ENCODE data around the gene RPS4Y2. TPM values are rescaled to one million over a fixed set of nuclear protein-coding genes. Genes with fewer than 3 reads are reported as not detected.

RPS4Y2 gene
- total RNA-seq, 2 experiments from 2014 or later = 0.38 to 1.3 TPM

- no peak for DNase-seq
- POLR2A ChIA-PET = no interaction called here
- H3K9me3 Mint-ChIP-seq = peaks cover 3% of the 10 kb centered on the region
- peaks cover 6% of the 10 kb centered on the region for H3K36me3 Mint-ChIP-seq (ENCODE audit: low read depth)
- H3K27me3 Mint-ChIP-seq = no peaks in the 10 kb centered on the region
- peaks cover 28% of the 10 kb centered on the region for H3K4me1 Mint-ChIP-seq
- no peak overlapping the region for H3K4me3 Mint-ChIP-seq
- CTCF ChIA-PET = interaction anchor here (0.5 kb wide), 1 partner anchor 253 kb away, joined by 3 read pairs; no protein-coding TSS in a partner anchor
- H3K27ac Mint-ChIP-seq = no peak overlapping the region
Observed at GRCh38 chrY:20780776-20781175, 24.9 kb downstream of the RPS4Y2 start.

- CTCF ChIA-PET = no interaction called here
- no peak overlapping the region for H3K27ac Mint-ChIP-seq
- H3K27me3 Mint-ChIP-seq = no peaks in the 10 kb centered on the region
- DNase-seq = no peak
- H3K4me3 Mint-ChIP-seq = no peak overlapping the region
- H3K36me3 Mint-ChIP-seq (ENCODE audit: low read depth) = peaks cover 3% of the 10 kb centered on the region
- POLR2A ChIA-PET = no interaction called here
- H3K4me1 Mint-ChIP-seq = peaks cover 25% of the 10 kb centered on the region
- H3K9me3 Mint-ChIP-seq = peaks cover 1% of the 10 kb centered on the region
Observed at GRCh38 chrY:20781408-20781807, 25.5 kb downstream of the RPS4Y2 start.

DNA sequence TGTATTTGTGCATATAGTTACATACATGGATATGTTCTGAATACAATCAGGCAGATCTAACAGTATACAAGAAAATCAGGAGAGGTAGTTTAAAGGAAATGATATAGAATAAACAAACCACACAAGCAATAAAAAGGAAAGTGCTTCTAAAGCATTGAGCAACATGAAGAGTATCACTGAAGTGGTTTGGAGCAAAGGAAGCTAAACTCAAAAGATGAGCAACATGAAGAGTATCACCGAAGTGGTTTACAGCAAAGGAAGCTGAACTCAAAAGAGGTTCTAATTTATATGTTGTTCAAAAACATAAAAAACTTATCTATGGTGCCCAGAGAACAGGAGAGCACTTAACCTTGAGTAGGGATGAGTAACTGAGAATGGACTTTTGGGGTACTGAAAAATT is 29.1 kb downstream of the RPS4Y2 start:
- POLR2A ChIA-PET = no interaction called here
- Mint-ChIP-seq H3K27me3 (no peaks in the 10 kb centered on the region), H3K27ac (no peak overlapping the region), H3K4me3 (no peak overlapping the region), H3K9me3 (no peaks in the 10 kb centered on the region), H3K4me1 (peaks cover 33% of the 10 kb centered on the region), H3K36me3 (ENCODE audit: low read depth) (no peaks in the 10 kb centered on the region)
- no peak for DNase-seq
- CTCF ChIA-PET = no interaction called here

DNA sequence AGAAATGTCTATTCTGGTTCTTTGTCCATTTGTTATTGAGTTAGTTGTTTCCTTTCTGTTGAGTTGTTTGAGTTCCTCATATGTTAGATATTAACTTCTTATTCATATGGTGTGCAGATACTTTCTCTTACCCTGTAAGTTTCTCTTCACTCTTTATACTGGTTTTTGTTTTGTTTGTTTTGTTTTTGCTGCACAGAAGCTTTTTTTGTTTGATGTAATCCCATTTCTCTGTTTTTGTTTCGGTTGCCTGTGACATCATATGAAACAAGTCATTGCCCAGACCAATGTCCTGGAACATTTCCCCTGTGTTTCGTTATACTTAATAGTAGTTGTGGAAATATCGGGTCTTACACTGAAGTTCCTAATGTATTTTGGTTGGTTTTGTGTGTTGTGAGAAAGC is 31.2 kb downstream of the RPS4Y2 start:
- no peaks in the 10 kb centered on the region for H3K9me3 Mint-ChIP-seq
- ChIA-PET POLR2A (no interaction called here), CTCF (no interaction called here)
- DNase-seq = no peak
- no peak overlapping the region for H3K4me3 Mint-ChIP-seq
- peaks cover 31% of the 10 kb centered on the region for H3K4me1 Mint-ChIP-seq
- H3K27me3 Mint-ChIP-seq = no peaks in the 10 kb centered on the region
- no peak overlapping the region for H3K27ac Mint-ChIP-seq
- no peaks in the 10 kb centered on the region for H3K36me3 Mint-ChIP-seq (ENCODE audit: low read depth)

DNA sequence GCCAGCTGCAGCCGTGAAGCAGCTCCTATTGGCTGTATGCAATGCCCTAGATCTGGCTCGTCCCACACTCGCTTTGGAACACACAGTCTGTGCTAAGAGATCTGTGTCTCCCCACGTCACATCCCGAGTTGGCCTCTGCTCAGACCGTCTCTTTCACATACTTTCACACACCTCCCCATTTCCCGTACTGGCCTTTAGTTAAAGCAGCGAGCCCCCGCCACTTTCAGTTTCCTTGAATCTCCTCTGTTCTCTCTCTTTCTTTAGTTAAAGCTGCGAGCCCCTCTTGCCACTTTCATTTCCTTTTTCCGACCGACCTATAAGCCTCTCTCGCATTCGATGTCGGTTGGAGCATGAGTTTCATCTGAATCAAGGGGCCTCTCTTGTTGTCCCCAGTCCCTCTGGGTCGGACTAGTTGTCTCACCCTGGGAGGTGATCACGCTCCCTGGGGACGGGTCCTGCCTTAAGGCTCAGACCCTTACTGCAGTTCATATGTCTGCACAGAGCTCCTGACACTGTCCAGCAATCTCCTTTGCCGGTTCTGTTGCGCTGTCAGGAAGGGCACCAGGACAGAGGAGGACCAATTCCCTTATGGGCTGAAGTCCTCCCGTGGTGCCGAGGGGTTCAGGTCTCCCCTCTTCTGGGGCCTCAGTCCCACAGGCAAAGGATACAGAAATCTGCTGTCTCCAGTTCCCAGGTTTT is 42.6 kb downstream of the RPS4Y2 start:
- DNase-seq = peak; percentile 37
- H3K27ac Mint-ChIP-seq = peak overlapping the region; percentile 89
- H3K4me3 Mint-ChIP-seq = peak overlapping the region; percentile 79
- H3K36me3 Mint-ChIP-seq (ENCODE audit: low read depth) = peaks cover 5% of the 10 kb centered on the region
- ChIA-PET POLR2A (no interaction called here), CTCF (no interaction called here)
- no peaks in the 10 kb centered on the region for H3K27me3 Mint-ChIP-seq
- H3K4me1 Mint-ChIP-seq = peaks cover 32% of the 10 kb centered on the region
- H3K9me3 Mint-ChIP-seq = no peaks in the 10 kb centered on the region

DNA sequence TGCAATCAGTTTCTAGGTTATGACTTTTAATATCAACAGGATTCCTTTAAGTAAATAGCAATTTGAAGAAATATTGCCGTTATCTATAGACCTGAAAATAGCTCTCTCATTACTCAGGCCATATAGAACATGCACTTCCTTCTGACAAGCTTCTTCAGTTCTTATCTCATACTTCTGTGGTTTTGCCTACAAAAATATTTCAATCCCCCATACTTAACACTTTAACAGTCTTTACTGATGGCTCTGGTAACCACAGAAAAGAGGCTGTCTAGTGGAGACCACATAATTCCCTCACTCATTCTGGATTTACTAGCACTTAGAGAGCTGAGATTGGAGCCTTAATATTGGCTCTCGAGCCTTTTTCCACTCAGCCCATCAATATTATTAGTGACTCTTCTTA is 46.8 kb downstream of the RPS4Y2 start:
- ChIA-PET POLR2A (no interaction called here), CTCF (no interaction called here)
- no peak for DNase-seq
- Mint-ChIP-seq H3K4me1 (peaks cover 44% of the 10 kb centered on the region), H3K36me3 (ENCODE audit: low read depth) (peaks cover 3% of the 10 kb centered on the region), H3K4me3 (no peak overlapping the region), H3K27me3 (no peaks in the 10 kb centered on the region), H3K9me3 (peaks cover 2% of the 10 kb centered on the region), H3K27ac (no peak overlapping the region)

DNA sequence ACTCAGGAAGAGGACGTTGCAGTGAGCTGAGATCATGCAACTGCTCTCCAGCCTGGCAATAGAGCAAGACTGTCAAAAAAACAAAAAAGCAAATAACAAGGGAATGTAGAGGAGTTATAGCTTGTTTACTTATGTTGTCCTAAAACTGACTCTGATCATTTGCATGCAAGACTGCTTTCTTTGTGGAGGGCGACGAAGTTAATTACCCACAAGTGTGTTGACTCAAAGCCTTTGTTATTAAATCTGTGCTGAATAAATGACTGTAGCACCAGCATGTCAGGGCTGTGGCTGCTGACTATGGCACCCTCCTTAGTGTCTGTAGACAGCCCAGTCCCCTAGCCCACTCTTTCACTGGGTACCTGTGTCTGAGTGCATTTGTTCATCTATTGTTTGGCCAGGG is 50.3 kb downstream of the RPS4Y2 start:
- H3K9me3 Mint-ChIP-seq = peaks cover 3% of the 10 kb centered on the region
- DNase-seq = no peak
- H3K27me3 Mint-ChIP-seq = no peaks in the 10 kb centered on the region
- peaks cover 3% of the 10 kb centered on the region for H3K36me3 Mint-ChIP-seq (ENCODE audit: low read depth)
- peaks cover 23% of the 10 kb centered on the region for H3K4me1 Mint-ChIP-seq
- H3K4me3 Mint-ChIP-seq = no peak overlapping the region
- no peak overlapping the region for H3K27ac Mint-ChIP-seq
- ChIA-PET CTCF (no interaction called here), POLR2A (no interaction called here)

DNA sequence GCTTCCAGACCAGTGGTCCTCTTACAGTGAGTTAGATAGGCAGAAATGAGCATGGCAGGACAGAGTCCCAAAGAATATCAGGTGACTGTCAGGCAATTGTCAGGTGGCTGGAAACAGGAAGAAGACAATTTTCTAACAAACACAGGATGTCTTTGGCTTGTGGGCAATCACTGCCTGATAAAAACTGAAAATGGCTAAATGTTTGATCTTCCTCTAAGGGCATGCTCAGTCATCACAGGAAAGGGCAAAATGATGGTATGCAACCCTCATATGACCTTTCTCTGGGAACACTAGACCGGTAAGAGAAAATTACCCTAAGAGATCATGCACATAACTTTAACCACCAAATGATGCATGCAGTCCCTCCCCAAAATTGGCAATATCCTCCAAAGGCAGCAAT is 57.6 kb downstream of the RPS4Y2 start:
- CTCF ChIA-PET = no interaction called here
- Mint-ChIP-seq H3K9me3 (peaks cover 4% of the 10 kb centered on the region), H3K4me3 (no peak overlapping the region), H3K27ac (peak overlapping the region; percentile 76), H3K4me1 (peaks cover 23% of the 10 kb centered on the region), H3K27me3 (no peaks in the 10 kb centered on the region), H3K36me3 (ENCODE audit: low read depth) (peaks cover 10% of the 10 kb centered on the region)
- POLR2A ChIA-PET = no interaction called here
- DNase-seq = peak; percentile 21

GRCh38 chrY:20814794-20815193 is 58.9 kb downstream of the RPS4Y2 start:
- H3K9me3 Mint-ChIP-seq = peaks cover 3% of the 10 kb centered on the region
- ChIA-PET CTCF (no interaction called here), POLR2A (no interaction called here)
- H3K4me1 Mint-ChIP-seq = peaks cover 23% of the 10 kb centered on the region
- H3K27ac Mint-ChIP-seq = no peak overlapping the region
- no peak for DNase-seq
- H3K4me3 Mint-ChIP-seq = no peak overlapping the region
- H3K27me3 Mint-ChIP-seq = no peaks in the 10 kb centered on the region
- peaks cover 10% of the 10 kb centered on the region for H3K36me3 Mint-ChIP-seq (ENCODE audit: low read depth)

- peaks cover 6% of the 10 kb centered on the region for H3K9me3 Mint-ChIP-seq
- no peak overlapping the region for H3K4me3 Mint-ChIP-seq
- DNase-seq = no peak
- H3K27me3 Mint-ChIP-seq = no peaks in the 10 kb centered on the region
- ChIA-PET POLR2A (no interaction called here), CTCF (no interaction called here)
- peaks cover 10% of the 10 kb centered on the region for H3K36me3 Mint-ChIP-seq (ENCODE audit: low read depth)
- peaks cover 23% of the 10 kb centered on the region for H3K4me1 Mint-ChIP-seq
- H3K27ac Mint-ChIP-seq = no peak overlapping the region
Observed at GRCh38 chrY:20817067-20817466, 61.2 kb downstream of the RPS4Y2 start.

Other genes starting within 250 kb of the RPS4Y2 start
- 10 to 100 TPM; 89.3 to 96.2 TPM for gene EIF1AY, start 180.3 kb upstream of the RPS4Y2 start, total RNA-seq